HUES6 (cell line): ENCODE data around the gene JAZF1.

Experiments
- H3K27ac ChIP-seq: 2 replicates; pipeline ENCODE4 v1.7.0; 2013; ENCODE audit warnings: low read depth, mild to moderate bottlenecking, low read length, inconsistent platforms
- H3K27me3 ChIP-seq: 2 replicates; pipeline ENCODE4 v1.6.1; 2013; ENCODE audit warnings: low read length; ENCODE audit not compliant: control insufficient read depth, insufficient read depth
- H3K36me3 ChIP-seq: 2 replicates; pipeline ENCODE4 v1.6.1; 2013; ENCODE audit warnings: low read length; ENCODE audit not compliant: control insufficient read depth, insufficient read depth
- H3K4me1 ChIP-seq: 2 replicates; pipeline ENCODE4 v1.6.1; 2013; ENCODE audit warnings: low read length; ENCODE audit not compliant: control insufficient read depth, insufficient read depth
- H3K4me3 ChIP-seq: 2 replicates; pipeline ENCODE4 v1.5.1; 2013; ENCODE audit warnings: low read depth, low read length
- H3K9ac ChIP-seq: one replicate; pipeline ENCODE4 v1.6.1; 2013; ENCODE audit warnings: mild to moderate bottlenecking, low read length
- H3K9me3 ChIP-seq: 2 replicates; pipeline ENCODE4 v1.6.1; 2013; ENCODE audit warnings: low read depth, low read length; ENCODE audit not compliant: control insufficient read depth, insufficient read depth

JAZF1 gene

DNA sequence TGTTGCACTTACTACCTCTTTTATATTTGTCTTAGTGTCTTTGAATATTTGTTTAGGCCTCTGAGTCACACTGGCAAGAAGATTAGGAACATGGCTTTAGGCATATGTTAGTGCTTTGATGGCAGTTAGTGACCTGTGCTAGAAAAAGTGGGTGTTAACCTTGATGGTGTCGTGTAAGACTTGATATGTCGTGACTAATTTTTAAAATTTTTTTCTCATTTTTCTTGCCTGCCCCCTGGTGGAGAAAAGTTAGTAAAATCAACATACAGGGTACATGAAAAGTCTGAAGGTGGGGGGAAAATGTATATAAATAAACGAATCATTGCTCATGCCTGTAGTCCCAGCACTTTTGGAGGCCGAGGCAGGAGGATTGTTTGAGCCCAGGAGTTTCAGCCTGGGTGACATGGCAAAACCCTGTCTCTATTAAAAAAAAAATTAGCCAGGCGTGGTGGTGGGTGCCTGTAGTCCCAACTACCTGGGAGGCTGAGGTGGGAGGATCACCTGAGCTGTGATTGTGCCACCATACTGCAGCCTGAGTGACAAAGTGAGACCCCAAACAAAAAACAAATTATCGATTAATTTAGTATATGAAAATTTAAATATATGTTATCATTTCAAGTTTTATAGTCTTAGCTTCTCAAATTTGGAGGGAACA is 396.1 kb downstream of the JAZF1 start:
- Histone ChIP-seq H3K9me3 (no peaks in the 10 kb centered on the region), H3K27ac (no peak overlapping the region), H3K36me3 (peaks cover 14% of the 10 kb centered on the region), H3K4me3 (no peak overlapping the region), H3K9ac (no peak overlapping the region), H3K27me3 (no peaks in the 10 kb centered on the region), H3K4me1 (peaks cover 3% of the 10 kb centered on the region; the same call in 1 of the 2 replicates)

GRCh38 chr7:27782849-27783248 is 397.7 kb downstream of the JAZF1 start:
- Histone ChIP-seq H3K27ac (no peak overlapping the region), H3K9me3 (no peaks in the 10 kb centered on the region), H3K27me3 (no peaks in the 10 kb centered on the region), H3K9ac (no peak overlapping the region), H3K36me3 (peaks cover 10% of the 10 kb centered on the region), H3K4me3 (no peak overlapping the region), H3K4me1 (peaks cover 3% of the 10 kb centered on the region; the same call in 1 of the 2 replicates)

GRCh38 chr7:27781188-27781587 is 399.4 kb downstream of the JAZF1 start:
- H3K27ac ChIP-seq = no peak overlapping the region
- H3K9ac ChIP-seq = no peak overlapping the region
- no peaks in the 10 kb centered on the region for H3K9me3 ChIP-seq
- H3K27me3 ChIP-seq = no peaks in the 10 kb centered on the region
- H3K4me3 ChIP-seq = no peak overlapping the region
- peaks cover 5% of the 10 kb centered on the region for H3K36me3 ChIP-seq
- H3K4me1 ChIP-seq = no peaks in the 10 kb centered on the region
